Activated naive CD4-positive, alpha-beta T cell treated with Interleukin-2 at 50 U/mL for 16 hours (primary cell): ENCODE measurements around the gene PNMA8A.

Experiments
- DNase-seq: peaks from one replicate; pipeline ENCODE4 v3.0.0-alpha.2; 2020

The PNMA8A gene

GRCh38 chr19:46426506-46427162 lies 44.7 kb downstream of the PNMA8A start:
- DNase-seq = peak; percentile 34

GRCh38 chr19:46426035-46426505 lies 45.3 kb downstream of the PNMA8A start:
- DNase-seq = no peak

GRCh38 chr19:46423188-46423587 lies 48.2 kb downstream of the PNMA8A start:
- no peak for DNase-seq

- DNase-seq = no peak
These were observed 49.0 kb downstream of the PNMA8A start for GRCh38 chr19:46422344-46422743.

- no peak for DNase-seq
These were observed 51.3 kb downstream of the PNMA8A start for GRCh38 chr19:46420056-46420455.
